Caco-2 (cell line): ENCODE measurements around the gene IRF4. TPM values are rescaled to one million over a fixed set of nuclear protein-coding genes. Genes with fewer than 3 reads are reported as not detected.

ENCODE experiments used
- BruUV-seq: library from RNA; stranded (reverse); fragments of 400-500 nt; replicated peaks from 2 replicates; lab custom pipeline; 2021; lab: Mats Ljungman, UMichigan
- CTCF ChIA-PET: fragments of 300-600 bp; sonication (Branson Sonifier 250); formaldehyde crosslinking; loops from one replicate; lab custom pipeline; 2022; ENCODE audit warnings: antibody characterized with exemption; lab: Charles Lee
- POLR2A ChIA-PET: fragments of 300-600 bp; sonication (Branson Sonifier 250); formaldehyde crosslinking; loops from one replicate; lab custom pipeline; 2022; ENCODE audit warnings: antibody characterized with exemption; lab: Charles Lee
- DNase-seq, 2 experiments: peaks; one replicate each; pipeline versions ENCODE4 v3.0.0 to v3.0.0-alpha.2; 2020 to 2022
- H3K27me3 ChIP-seq: replicated peaks from 2 replicates; pipeline ENCODE4 v1.6.0; 2011; ENCODE audit warnings: low read length; ENCODE audit not compliant: control insufficient read depth, insufficient read depth
- H3K36me3 ChIP-seq: 2 replicates; pipeline ENCODE4 v1.5.1; 2011; ENCODE audit warnings: low read length; ENCODE audit not compliant: control insufficient read depth, insufficient read depth
- H3K4me1 ChIP-seq: fragments of 250-450 bp; sonication (Bioruptor Pico); 2 replicates; pipeline ENCODE4 v1.5.1; 2020; ENCODE audit warnings: mild to moderate bottlenecking
- H3K4me3 ChIP-seq: 2 replicates; pipeline ENCODE4 v1.5.1; 2011; ENCODE audit warnings: low read depth, mild to moderate bottlenecking, control low read depth, low read length
- H3K9me3 ChIP-seq: fragments of 250-450 bp; sonication (Bioruptor Pico); 2 replicates; pipeline ENCODE4 v1.5.1; 2020; ENCODE audit warnings: mild to moderate bottlenecking, moderate library complexity
- H3K27ac Mint-ChIP-seq: one replicate; pipeline ENCODE4 v1.8.0; 2022; ENCODE audit warnings: mixed read lengths; ENCODE audit not compliant: unreplicated experiment
- H3K27me3 Mint-ChIP-seq: one replicate; pipeline ENCODE4 v1.8.0; 2022; ENCODE audit warnings: mixed read lengths; ENCODE audit not compliant: insufficient read depth, unreplicated experiment
- H3K36me3 Mint-ChIP-seq: one replicate; pipeline ENCODE4 v1.8.0; 2022; ENCODE audit warnings: mild to moderate bottlenecking, mixed read lengths; ENCODE audit not compliant: insufficient read depth, unreplicated experiment
- H3K4me1 Mint-ChIP-seq: one replicate; pipeline ENCODE4 v1.8.0; 2022; ENCODE audit warnings: low read depth, mixed read lengths; ENCODE audit not compliant: unreplicated experiment
- H3K4me3 Mint-ChIP-seq: one replicate; pipeline ENCODE4 v1.8.0; 2022; ENCODE audit warnings: mild to moderate bottlenecking, moderate library complexity, mixed read lengths; ENCODE audit not compliant: unreplicated experiment
- H3K9me3 Mint-ChIP-seq: one replicate; pipeline ENCODE4 v1.8.0; 2022; ENCODE audit warnings: mixed read lengths; ENCODE audit not compliant: unreplicated experiment
- CTCF ChIP-seq, 2 experiments: fragments of 200-600 bp in 1 of 2; IDR thresholded peaks; 1 replicate in 1 of 2; 2 replicates in 1 of 2; pipeline versions ENCODE4 v1.5.1 to v1.8.0; 2011 to 2022; ENCODE audit warnings: antibody characterized with exemption in 1 of 2, control low read depth in 1 of 2, inconsistent platforms in 1 of 2, low read depth in 1 of 2, low read length in 1 of 2, mild to moderate bottlenecking in 1 of 2, moderate library complexity in 1 of 2; ENCODE audit not compliant: insufficient read depth in 1 of 2, severe bottlenecking in 1 of 2, unreplicated experiment in 1 of 2
- intact Hi-C: fragments of 100-400 bp; cut with micrococcal nuclease; formaldehyde crosslinking; loops from one replicate; pipeline ENCODE4 v1.10.0; 2022; ENCODE audit not compliant: unreplicated experiment
- total RNA-seq: library from RNA; stranded (reverse); gene quantifications from 2 replicates; pipeline ENCODE4 v1.2.3, GENCODE V29; 2022

The IRF4 gene
- total RNA-seq, 1 experiment from 2014 or later, result not detected

DNA sequence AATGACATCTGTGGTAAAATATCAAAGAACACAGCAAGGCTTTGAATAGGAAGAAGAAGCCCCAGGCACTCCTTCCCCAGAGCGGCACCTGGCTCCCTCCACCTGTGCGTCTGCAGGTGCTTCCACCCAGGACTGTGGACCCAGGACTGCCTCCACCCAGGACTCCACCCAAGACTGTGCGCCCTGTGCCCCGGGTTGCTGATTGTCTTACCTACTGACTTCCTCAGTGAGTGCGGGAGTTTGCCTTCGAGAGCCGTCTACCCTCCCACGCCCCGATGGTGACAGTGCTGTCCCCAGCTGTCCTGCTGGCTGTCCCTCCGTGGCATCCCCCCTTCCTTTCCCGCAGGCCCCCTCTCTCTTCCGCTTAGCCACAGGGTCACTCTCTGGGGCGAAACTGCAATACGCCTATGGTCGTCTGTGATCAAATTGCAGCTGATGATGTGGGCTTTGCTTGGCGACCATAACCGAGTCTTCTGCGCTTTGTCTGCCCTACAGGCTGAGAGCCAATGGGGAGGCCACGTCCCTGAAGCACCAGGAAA, 52.1 kb downstream of the IRF4 start:
- Mint-ChIP-seq H3K36me3 (no peaks in the 10 kb centered on the region), H3K27ac (no peak overlapping the region), H3K4me1 (no peaks in the 10 kb centered on the region), H3K27me3 (peaks cover 28% of the 10 kb centered on the region), H3K9me3 (no peaks in the 10 kb centered on the region), H3K4me3 (no peak overlapping the region)
- ChIA-PET POLR2A (no interaction called here), CTCF (no interaction called here)
- H3K4me3 ChIP-seq, result no peak overlapping the region
- H3K9me3 ChIP-seq, result no peaks in the 10 kb centered on the region
- no peaks in the 10 kb centered on the region for H3K36me3 ChIP-seq
- TF ChIP-seq CTCF (IDR thresholded peaks at IDR 0.05; ENCODE audit: insufficient read depth in 1 of 2, low read depth in 1 of 2, low read length in 1 of 2, severe bottlenecking in 1 of 2, unreplicated experiment in 1 of 2), result no peak
- intact Hi-C loops, result no loop called here
- H3K27me3 ChIP-seq, result no peaks in the 10 kb centered on the region; the same call in 1 of the 2 replicates
- H3K4me1 ChIP-seq, result no peaks in the 10 kb centered on the region
- DNase-seq, result no peak
- BruUV-seq, result no TSS peak

DNA sequence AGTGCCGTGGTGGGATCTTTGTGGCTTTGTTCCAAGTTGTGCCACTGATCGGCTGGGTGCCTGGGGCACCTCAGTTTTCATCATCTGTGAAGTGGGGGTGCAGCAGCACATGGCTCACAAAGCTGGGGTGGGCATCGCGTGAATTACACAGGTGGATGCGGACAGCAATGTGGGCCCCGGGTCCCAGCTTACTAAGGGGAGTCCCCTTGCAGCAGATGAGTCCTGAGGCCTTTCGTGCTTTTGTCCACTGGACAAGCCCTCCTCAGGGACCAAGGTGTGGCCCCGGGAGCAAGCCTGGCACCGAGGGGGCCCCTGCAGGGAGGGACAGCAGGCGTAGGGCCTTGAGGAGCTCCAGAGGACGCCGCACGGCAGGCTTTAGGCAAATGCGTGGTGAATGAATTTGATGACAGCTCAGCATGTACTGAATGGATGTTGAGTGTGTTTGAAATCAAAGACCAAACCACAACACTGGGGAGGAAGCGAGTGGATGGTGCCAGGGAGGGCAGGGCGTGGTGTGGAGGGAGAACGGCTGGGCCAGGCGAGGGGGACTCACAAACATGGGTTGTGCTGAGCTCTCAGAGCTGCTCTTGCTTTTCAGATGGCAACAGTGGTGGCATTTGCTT, 53.2 kb downstream of the IRF4 start:
- Histone ChIP-seq H3K4me3 (no peak overlapping the region), H3K27me3 (no peaks in the 10 kb centered on the region; the same call in 1 of the 2 replicates), H3K36me3 (no peaks in the 10 kb centered on the region), H3K4me1 (no peaks in the 10 kb centered on the region), H3K9me3 (no peaks in the 10 kb centered on the region)
- ChIA-PET CTCF (no interaction called here), POLR2A (no interaction called here)
- DNase-seq, result no peak
- Mint-ChIP-seq H3K27me3 (peaks cover 22% of the 10 kb centered on the region), H3K27ac (no peak overlapping the region), H3K9me3 (no peaks in the 10 kb centered on the region), H3K4me3 (no peak overlapping the region), H3K36me3 (no peaks in the 10 kb centered on the region), H3K4me1 (no peaks in the 10 kb centered on the region)
- TF ChIP-seq CTCF (IDR thresholded peaks at IDR 0.05; ENCODE audit: insufficient read depth in 1 of 2, low read depth in 1 of 2, low read length in 1 of 2, severe bottlenecking in 1 of 2, unreplicated experiment in 1 of 2), result no peak
- intact Hi-C loops, result no loop called here
- no TSS peak for BruUV-seq

DNA sequence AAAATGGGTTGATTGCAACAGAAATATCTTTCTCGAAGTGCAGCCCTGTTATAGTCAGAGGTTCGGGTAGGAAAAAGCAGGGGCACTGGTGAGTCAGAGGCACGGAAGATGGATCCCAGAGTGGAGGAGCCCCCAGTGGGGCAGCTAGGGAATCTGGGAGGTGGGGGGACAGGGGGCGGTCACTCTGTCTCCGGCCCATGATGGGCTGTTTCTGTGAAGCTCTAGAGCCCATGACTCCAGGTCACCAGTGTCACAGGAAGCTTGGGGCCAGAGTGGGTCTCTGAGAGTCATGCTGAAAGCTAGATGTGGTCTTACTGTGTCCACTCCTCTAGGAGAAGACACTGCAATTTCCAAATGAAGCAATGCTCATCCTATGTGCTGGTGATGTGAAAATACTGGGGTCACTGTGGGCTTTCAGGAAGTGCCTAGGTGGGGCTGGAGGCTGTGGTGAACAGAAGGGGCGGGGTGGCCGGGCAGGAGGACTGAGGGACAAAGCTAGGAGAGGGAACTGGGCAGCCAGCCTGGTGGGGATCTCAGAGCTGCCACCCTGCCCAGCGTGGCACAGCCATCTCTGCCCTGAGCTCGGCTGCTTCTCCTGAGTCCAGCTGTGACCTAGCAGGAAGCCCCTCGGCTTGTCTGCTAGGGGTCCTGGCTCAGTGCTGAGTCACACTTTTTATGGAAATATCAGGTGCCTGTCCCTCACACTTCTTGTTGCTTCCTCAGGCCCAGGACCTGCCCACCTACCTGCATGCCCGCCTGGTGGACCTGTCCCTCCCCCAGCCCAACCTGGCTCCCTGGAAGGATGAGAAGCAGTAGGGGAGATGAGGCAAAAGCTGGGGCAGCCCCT, 54.2 kb downstream of the IRF4 start:
- no peak for DNase-seq
- Mint-ChIP-seq H3K27ac (no peak overlapping the region), H3K36me3 (no peaks in the 10 kb centered on the region), H3K9me3 (no peaks in the 10 kb centered on the region), H3K4me3 (no peak overlapping the region), H3K4me1 (no peaks in the 10 kb centered on the region), H3K27me3 (peaks cover 17% of the 10 kb centered on the region)
- Histone ChIP-seq H3K4me1 (no peaks in the 10 kb centered on the region), H3K9me3 (no peaks in the 10 kb centered on the region), H3K4me3 (no peak overlapping the region), H3K36me3 (no peaks in the 10 kb centered on the region), H3K27me3 (no peaks in the 10 kb centered on the region)
- intact Hi-C loops, result no loop called here
- POLR2A ChIA-PET, result no interaction called here
- CTCF ChIA-PET, result no interaction called here
- no peak for TF ChIP-seq CTCF (IDR thresholded peaks at IDR 0.05; ENCODE audit: insufficient read depth in 1 of 2, low read depth in 1 of 2, low read length in 1 of 2, severe bottlenecking in 1 of 2, unreplicated experiment in 1 of 2)
- BruUV-seq, result no TSS peak
